OCI-LY3 (cell line): ENCODE results near the gene CRB2.

ENCODE experiments used
- H2AFZ ChIP-seq: fragments of 200-600, 300-600 bp; shearing (Covaris generic); 2 replicates; pipeline ENCODE4 v1.6.0; 2014; ENCODE audit warnings: antibody characterized with exemption, low read depth, low read length
- H3K27ac ChIP-seq: fragments of 200-600, 300-600 bp; sonication (generic); 2 replicates; pipeline ENCODE4 v1.5.1; 2014; ENCODE audit warnings: mild to moderate bottlenecking, low read length, moderate library complexity, mixed read lengths
- H3K27me3 ChIP-seq: fragments of 200-600, 300-600 bp; sonication (generic); 2 replicates; pipeline ENCODE4 v1.6.1; 2014; ENCODE audit warnings: low read depth, low read length, mixed read lengths
- H3K36me3 ChIP-seq: fragments of 200-600, 300-600 bp; sonication (generic); replicated peaks from 2 replicates; pipeline ENCODE3; 2014; ENCODE audit warnings: low read depth, low read length, mixed read lengths
- H3K4me1 ChIP-seq: fragments of 300-600, 200-600 bp; sonication (generic); 2 replicates; pipeline ENCODE4 v1.6.1; 2014; ENCODE audit warnings: low read length, mixed read lengths
- H3K4me2 ChIP-seq: fragments of 200-600, 300-600 bp; sonication (generic); 2 replicates; pipeline ENCODE4 v1.6.1; 2014; ENCODE audit warnings: low read length, mixed read lengths
- H3K4me3 ChIP-seq: fragments of 300-600, 200-600 bp; sonication (generic); 2 replicates; pipeline ENCODE4 v1.5.1; 2014; ENCODE audit warnings: antibody characterized with exemption, mild to moderate bottlenecking, low read length, moderate library complexity
- H3K79me2 ChIP-seq: fragments of 300-600, 200-600 bp; shearing (Covaris generic); 2 replicates; pipeline ENCODE4 v1.6.1; 2014; ENCODE audit warnings: mild to moderate bottlenecking, low read length, mixed read lengths
- H3K9ac ChIP-seq: fragments of 300-600, 200-600 bp; shearing (Covaris generic); 2 replicates; pipeline ENCODE4 v1.6.0; 2014; ENCODE audit warnings: mild to moderate bottlenecking, low read length, moderate library complexity
- H3K9me3 ChIP-seq: fragments of 200-600, 300-600 bp; shearing (Covaris generic); 2 replicates; pipeline ENCODE4 v1.6.1; 2014; ENCODE audit warnings: low read length, mixed read lengths; ENCODE audit not compliant: insufficient read depth
- H4K20me1 ChIP-seq: fragments of 200-600, 300-600 bp; sonication (generic); 2 replicates; pipeline ENCODE4 v1.6.1; 2016; ENCODE audit warnings: low read length, mixed read lengths; ENCODE audit not compliant: insufficient read depth
- CTCF ChIP-seq: fragments of 200-600, 300-600 bp; sonication (generic); IDR thresholded peaks from 2 replicates; pipeline ENCODE4 v1.5.1; 2014; ENCODE audit warnings: antibody characterized with exemption, low read length, low read depth
- EZH2phosphoT487 ChIP-seq: fragments of 200-600 bp; shearing (Covaris generic); IDR thresholded peaks from 2 replicates; pipeline ENCODE4 v1.6.1; 2018; ENCODE audit warnings: antibody characterized with exemption, mixed run types, low read depth

CRB2 gene

GRCh38 chr9:123370526-123371227 lies 14.7 kb downstream of the CRB2 start:
- no peaks in the 10 kb centered on the region for H3K79me2 ChIP-seq
- H3K4me1 ChIP-seq: no peaks in the 10 kb centered on the region
- H2AFZ ChIP-seq: no peak overlapping the region
- no peak overlapping the region for H3K27ac ChIP-seq
- no peak overlapping the region for H3K9ac ChIP-seq
- no peaks in the 10 kb centered on the region for H3K9me3 ChIP-seq
- H3K27me3 ChIP-seq: no peaks in the 10 kb centered on the region
- no peaks in the 10 kb centered on the region for H3K36me3 ChIP-seq
- H3K4me3 ChIP-seq: no peak overlapping the region
- no peaks in the 10 kb centered on the region for H4K20me1 ChIP-seq
- no peak overlapping the region for H3K4me2 ChIP-seq
- TF ChIP-seq EZH2phosphoT487 (no peak), CTCF (no peak)

- no peak for TF ChIP-seq EZH2phosphoT487
- no peak for TF ChIP-seq CTCF
- no peak overlapping the region for H3K4me3 ChIP-seq
- no peaks in the 10 kb centered on the region for H3K27me3 ChIP-seq
- no peak overlapping the region for H3K4me2 ChIP-seq
- H3K9ac ChIP-seq: no peak overlapping the region
- no peak overlapping the region for H2AFZ ChIP-seq
- H3K9me3 ChIP-seq: no peaks in the 10 kb centered on the region
- H3K27ac ChIP-seq: no peak overlapping the region
- H4K20me1 ChIP-seq: no peaks in the 10 kb centered on the region
- no peaks in the 10 kb centered on the region for H3K79me2 ChIP-seq
- no peaks in the 10 kb centered on the region for H3K36me3 ChIP-seq
- H3K4me1 ChIP-seq: no peaks in the 10 kb centered on the region
Measured at GRCh38 chr9:123371228-123371584, 15.2 kb downstream of the CRB2 start.

- Histone ChIP-seq H3K9ac (no peak overlapping the region), H3K79me2 (no peaks in the 10 kb centered on the region), H3K27ac (no peak overlapping the region), H4K20me1 (no peaks in the 10 kb centered on the region), H3K27me3 (no peaks in the 10 kb centered on the region), H3K4me2 (no peak overlapping the region), H3K9me3 (no peaks in the 10 kb centered on the region), H3K36me3 (no peaks in the 10 kb centered on the region), H3K4me3 (no peak overlapping the region), H3K4me1 (no peaks in the 10 kb centered on the region), H2AFZ (no peak overlapping the region)
- TF ChIP-seq CTCF (no peak), EZH2phosphoT487 (no peak)
Measured at GRCh38 chr9:123371805-123372590, 16.0 kb downstream of the CRB2 start.

GRCh38 chr9:123372766-123373446 lies 16.9 kb downstream of the CRB2 start:
- H3K79me2 ChIP-seq: no peaks in the 10 kb centered on the region
- H3K36me3 ChIP-seq: no peaks in the 10 kb centered on the region
- no peak overlapping the region for H2AFZ ChIP-seq
- TF ChIP-seq EZH2phosphoT487 (no peak), CTCF (no peak)
- H3K4me2 ChIP-seq: no peak overlapping the region
- no peak overlapping the region for H3K4me3 ChIP-seq
- no peak overlapping the region for H3K27ac ChIP-seq
- H3K4me1 ChIP-seq: no peaks in the 10 kb centered on the region
- H3K9ac ChIP-seq: no peak overlapping the region
- H3K9me3 ChIP-seq: no peaks in the 10 kb centered on the region
- no peaks in the 10 kb centered on the region for H3K27me3 ChIP-seq
- H4K20me1 ChIP-seq: no peaks in the 10 kb centered on the region
